Activated T-helper 1 cell treated with anti-CD3 and anti-CD28 coated beads, Interleukin-12 subunit alpha, Interleukin-12 subunit beta, Interleukin-2, Interleukin-4 antibody, amounts not matched to agents 30 ng/mL and 10 ng/mL and 1 ng/mL, durations not matched to agents 14 hours and 24 hours and 36 hours (primary cell): Measurements from ENCODE around the gene SLC19A1. TPM values are rescaled to one million over a fixed set of nuclear protein-coding genes. Genes with fewer than 3 reads are reported as not detected.
A peak's percentile ranks its signal among the peaks of the same experiment; 100 is the strongest.
"Not testable (repeated sequence)": the region's sequence is repeated elsewhere in the genome, so short reads cannot be mapped to it uniquely, and the experiment has no call there.

Experiments
- DNase-seq: peaks from one replicate; pipeline ENCODE4 v3.0.0; 2021; ENCODE audit warnings: low spot score
- H3K27ac Mint-ChIP-seq: one replicate; pipeline ENCODE4 v1.8.0; 2021; ENCODE audit warnings: mild to moderate bottlenecking, mixed read lengths
- H3K27me3 Mint-ChIP-seq: one replicate; pipeline ENCODE4 v1.8.0; 2022; ENCODE audit warnings: mild to moderate bottlenecking, moderate library complexity, mixed read lengths; ENCODE audit not compliant: insufficient read depth
- H3K36me3 Mint-ChIP-seq: one replicate; pipeline ENCODE4 v1.8.0; 2021; ENCODE audit warnings: low read depth, mixed read lengths
- H3K4me1 Mint-ChIP-seq: one replicate; pipeline ENCODE4 v1.8.0; 2021; ENCODE audit warnings: low read depth, mixed read lengths
- H3K4me3 Mint-ChIP-seq: one replicate; pipeline ENCODE4 v1.8.0; 2021; ENCODE audit warnings: mild to moderate bottlenecking, moderate library complexity, mixed read lengths
- H3K9me3 Mint-ChIP-seq: one replicate; pipeline ENCODE4 v1.8.0; 2021; ENCODE audit warnings: mixed read lengths
- intact Hi-C: fragments of 100-400 bp; cut with micrococcal nuclease; formaldehyde crosslinking; loops from one replicate; pipeline ENCODE4 v1.15.1; 2024
- total RNA-seq: library from RNA; stranded (reverse); gene quantifications from 2 replicates; pipeline ENCODE4 v1.2.3, GENCODE V29; 2022

The SLC19A1 gene
- total RNA-seq, 1 donor from 2014 or later: 105 TPM

DNA sequence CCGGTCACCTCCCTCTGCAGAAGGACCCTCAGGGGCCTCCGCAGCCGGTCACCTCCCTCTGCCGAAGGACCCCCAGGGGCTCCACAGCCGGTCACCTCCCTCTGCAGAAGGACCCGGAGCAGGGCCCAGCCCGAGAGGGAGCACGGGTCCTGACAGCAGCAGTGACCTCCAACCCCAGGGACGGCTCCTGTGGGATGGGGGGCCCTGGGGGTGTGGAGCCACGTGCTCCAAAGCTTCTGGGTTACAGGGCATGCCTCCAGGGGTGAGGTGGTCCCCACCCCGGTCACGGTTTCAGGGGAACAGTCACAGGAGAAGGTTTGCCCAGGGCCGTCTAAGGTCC lies 40.3 kb downstream of the SLC19A1 start:
- Mint-ChIP-seq H3K27ac (no peak overlapping the region), H3K9me3 (peaks cover 6% of the 10 kb centered on the region), H3K4me1 (peaks cover 7% of the 10 kb centered on the region), H3K27me3 (no peaks in the 10 kb centered on the region), H3K36me3 (peaks cover 2% of the 10 kb centered on the region), H3K4me3 (no peak overlapping the region)
- DNase-seq: no peak
- intact Hi-C loops: no loop called here

GRCh38 chr21:45501081-45502005 lies 40.9 kb downstream of the SLC19A1 start:
- intact Hi-C loops: not testable (repeated sequence)

GRCh38 chr21:45499970-45500577 lies 42.2 kb downstream of the SLC19A1 start:
- H3K4me3 Mint-ChIP-seq: no peak overlapping the region
- H3K27ac Mint-ChIP-seq: peak overlapping the region; percentile 35
- intact Hi-C loops: no loop called here
- peaks cover 6% of the 10 kb centered on the region for H3K9me3 Mint-ChIP-seq
- peaks cover 2% of the 10 kb centered on the region for H3K36me3 Mint-ChIP-seq
- H3K4me1 Mint-ChIP-seq: peaks cover 7% of the 10 kb centered on the region
- no peak for DNase-seq
- H3K27me3 Mint-ChIP-seq: no peaks in the 10 kb centered on the region

More at GRCh38 chr21:45501081-45502005, 40.9 kb downstream of the SLC19A1 start:
- not testable (repeated sequence) for H3K4me1 Mint-ChIP-seq, H3K9me3 Mint-ChIP-seq, H3K27ac Mint-ChIP-seq, H3K4me3 Mint-ChIP-seq, H3K27me3 Mint-ChIP-seq, DNase-seq, H3K36me3 Mint-ChIP-seq

DNA sequence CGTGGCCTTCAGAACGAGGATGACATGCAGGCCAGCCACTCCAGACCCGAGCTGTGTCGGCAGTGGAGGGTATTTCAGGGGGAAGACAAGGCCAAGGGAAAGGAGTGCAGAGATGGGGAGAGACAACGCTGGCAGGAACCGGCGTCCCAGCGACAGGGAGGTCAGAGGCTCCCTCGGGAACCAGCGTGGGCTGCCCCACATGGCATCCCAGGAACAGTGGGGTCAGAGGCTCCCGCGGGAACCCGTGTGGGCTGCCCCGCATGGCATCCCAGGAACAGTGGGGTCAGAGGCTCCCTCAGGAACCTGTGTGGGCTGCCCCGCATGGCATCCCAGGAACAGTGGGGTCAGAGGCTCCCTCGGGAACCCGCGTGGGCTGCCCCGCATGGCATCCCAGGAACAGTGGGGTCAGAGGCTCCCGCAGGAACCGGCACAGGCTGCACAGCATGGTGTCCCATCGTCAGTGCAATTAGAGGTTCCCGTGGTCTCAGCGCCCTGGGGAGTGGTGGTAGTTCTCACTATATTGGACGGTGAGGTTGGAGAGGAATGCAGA lies 43.0 kb downstream of the SLC19A1 start:
- H3K27me3 Mint-ChIP-seq: no peaks in the 10 kb centered on the region
- H3K4me3 Mint-ChIP-seq: no peak overlapping the region
- peak overlapping the region; percentile 35 for H3K27ac Mint-ChIP-seq
- intact Hi-C loops: no loop called here
- H3K36me3 Mint-ChIP-seq: peaks cover 2% of the 10 kb centered on the region
- H3K9me3 Mint-ChIP-seq: peaks cover 6% of the 10 kb centered on the region
- H3K4me1 Mint-ChIP-seq: peaks cover 7% of the 10 kb centered on the region
- no peak for DNase-seq

DNA sequence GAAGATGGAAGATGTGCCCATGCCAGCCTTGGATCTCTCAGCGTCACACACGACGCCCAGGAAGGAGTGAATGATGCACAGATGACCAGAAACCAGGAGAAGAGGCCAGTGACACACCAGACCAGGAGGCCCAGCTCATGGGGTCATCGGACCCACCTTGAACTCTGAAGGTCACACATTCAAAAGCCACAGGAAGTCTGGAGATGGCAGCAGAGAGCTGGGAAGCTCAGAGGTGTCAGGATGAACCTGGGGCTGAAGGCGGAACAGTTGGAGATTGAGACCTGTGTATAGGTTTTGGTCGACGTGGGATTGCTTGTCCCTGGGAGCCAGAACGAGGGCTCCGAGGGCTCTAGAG lies 43.6 kb downstream of the SLC19A1 start:
- Mint-ChIP-seq H3K36me3 (peaks cover 2% of the 10 kb centered on the region), H3K9me3 (peaks cover 6% of the 10 kb centered on the region), H3K27ac (no peak overlapping the region), H3K27me3 (no peaks in the 10 kb centered on the region), H3K4me3 (no peak overlapping the region), H3K4me1 (peaks cover 7% of the 10 kb centered on the region)
- no peak for DNase-seq
- intact Hi-C loops: no loop called here

DNA sequence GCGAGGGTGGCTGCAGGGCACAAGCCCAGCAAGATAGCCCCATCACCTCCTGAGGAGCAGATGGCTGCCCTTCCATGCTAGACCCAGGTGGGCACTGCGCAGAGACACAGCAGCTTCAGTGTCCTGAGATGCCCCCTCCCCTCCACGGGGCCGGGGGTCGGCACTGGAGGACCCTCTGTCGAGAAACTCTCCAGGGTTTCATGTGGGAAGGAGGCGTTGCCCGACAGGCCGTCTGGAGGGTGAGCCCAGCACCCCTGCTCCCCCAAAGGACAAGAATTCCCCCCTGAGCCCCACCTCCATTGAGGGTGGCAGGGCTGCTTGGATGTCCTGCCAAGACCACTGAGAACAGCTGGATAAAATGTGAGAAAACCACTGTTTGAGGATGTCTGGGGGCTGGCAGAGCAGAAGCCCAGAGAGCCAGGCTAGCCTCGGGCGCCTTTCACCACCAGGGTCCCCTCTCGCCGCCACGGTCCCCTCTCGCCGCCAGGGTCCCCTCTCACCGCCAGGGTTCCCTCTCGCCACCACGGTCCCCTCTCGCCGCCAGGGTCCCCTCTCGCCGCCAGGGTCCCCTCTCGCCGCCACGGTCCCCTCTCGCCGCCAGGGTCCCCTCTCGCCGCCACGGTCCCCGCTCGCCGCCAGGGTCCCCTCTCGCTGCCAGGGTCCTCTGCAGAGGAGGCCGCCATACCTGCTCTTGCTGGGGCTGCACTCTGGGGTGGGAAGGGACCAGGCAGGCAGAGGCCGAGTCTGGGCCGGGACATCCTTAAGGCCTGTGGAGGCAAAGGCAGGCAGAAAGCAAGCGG lies 44.2 kb downstream of the SLC19A1 start:
- H3K27me3 Mint-ChIP-seq: no peaks in the 10 kb centered on the region
- H3K4me3 Mint-ChIP-seq: no peak overlapping the region
- intact Hi-C loops: no loop called here
- H3K4me1 Mint-ChIP-seq: peaks cover 7% of the 10 kb centered on the region
- peaks cover 2% of the 10 kb centered on the region for H3K36me3 Mint-ChIP-seq
- no peak for DNase-seq
- H3K9me3 Mint-ChIP-seq: peaks cover 6% of the 10 kb centered on the region
- H3K27ac Mint-ChIP-seq: no peak overlapping the region

DNA sequence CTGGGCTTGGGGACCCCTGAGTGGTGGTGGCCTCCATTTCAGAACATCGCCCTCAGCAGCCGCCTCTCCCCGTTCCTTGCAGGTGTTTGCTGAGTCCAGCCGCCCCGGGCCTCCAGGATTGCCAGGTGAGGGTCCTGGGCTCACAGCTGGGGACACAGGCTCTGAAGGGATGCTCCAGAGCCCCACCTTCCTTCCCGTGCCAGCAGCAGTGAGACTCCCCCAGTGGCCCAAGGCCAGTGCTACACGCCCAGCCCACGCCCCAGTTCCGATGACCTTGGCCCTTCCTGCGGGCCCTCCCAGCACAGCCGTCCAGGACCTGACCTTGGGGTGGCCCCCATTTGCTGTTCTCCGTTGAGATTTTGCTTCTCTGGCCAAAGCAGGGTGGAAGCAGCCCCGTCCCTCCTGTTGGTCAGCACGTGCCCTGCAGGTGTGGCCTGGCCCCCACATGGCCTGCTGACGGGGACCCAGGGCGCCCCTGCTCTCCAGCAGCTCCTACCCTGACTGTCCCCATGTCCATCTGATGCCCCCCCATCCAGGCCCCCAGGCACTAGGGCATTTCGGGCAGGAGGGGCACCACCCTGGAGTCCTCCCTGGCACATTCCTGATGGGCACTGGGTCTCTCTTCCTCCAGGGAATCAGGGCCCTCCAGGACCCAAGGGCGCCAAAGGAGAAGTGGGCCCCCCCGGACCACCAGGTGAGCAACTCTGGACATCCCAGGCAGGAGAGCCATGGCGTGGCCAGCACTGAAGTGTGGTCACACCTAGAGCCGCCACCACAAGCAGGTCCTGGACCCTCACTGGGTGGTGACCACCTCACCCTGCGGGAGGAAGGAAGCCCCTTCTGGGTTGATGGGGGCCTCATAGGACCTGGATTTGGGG lies 45.0 kb downstream of the SLC19A1 start:
- H3K36me3 Mint-ChIP-seq: peaks cover 2% of the 10 kb centered on the region
- no peak overlapping the region for H3K4me3 Mint-ChIP-seq

DNA sequence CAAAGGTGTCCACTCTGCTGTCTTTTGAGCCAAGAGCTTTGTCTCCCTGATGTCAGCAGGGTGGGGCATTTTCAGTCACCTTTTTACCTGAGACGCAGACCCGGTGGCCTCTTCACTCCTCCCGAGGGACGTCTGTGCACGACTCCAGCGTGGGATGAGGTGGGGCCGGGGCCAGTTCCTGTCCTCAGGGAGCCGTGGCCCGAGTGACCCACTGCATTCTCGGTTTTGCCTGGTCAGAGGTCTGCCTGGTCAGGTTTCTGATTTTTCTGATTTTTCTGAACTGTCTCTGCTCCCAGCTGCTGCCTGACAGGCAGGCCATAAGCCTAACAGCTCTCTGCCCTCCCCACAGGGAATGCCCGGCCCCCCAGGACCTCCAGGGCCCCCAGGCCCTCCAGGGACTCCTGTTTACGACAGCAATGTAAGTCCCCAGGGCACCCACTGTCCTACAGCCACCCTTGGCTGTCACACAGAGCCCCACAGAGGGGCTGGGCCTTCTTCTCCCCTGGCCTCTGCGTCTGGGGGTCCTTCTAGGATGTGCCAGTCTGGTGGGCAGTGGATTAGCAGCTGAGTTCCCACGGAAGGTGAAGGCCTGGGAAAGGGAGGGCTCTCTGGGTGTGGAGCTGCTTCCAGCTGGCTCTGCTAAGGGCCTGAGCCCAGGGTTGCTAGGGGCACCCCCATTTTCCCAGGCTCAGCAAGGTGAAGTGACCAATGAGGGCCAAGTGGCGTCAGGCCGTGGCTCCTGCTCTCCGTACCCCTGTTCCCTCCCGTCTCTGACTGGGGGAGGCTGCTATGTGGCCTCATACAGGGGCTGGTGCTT lies 45.9 kb downstream of the SLC19A1 start:
- H3K27me3 Mint-ChIP-seq: no peaks in the 10 kb centered on the region
- intact Hi-C loops: no loop called here
- no peak overlapping the region for H3K27ac Mint-ChIP-seq
- no peak overlapping the region for H3K4me3 Mint-ChIP-seq
- peaks cover 6% of the 10 kb centered on the region for H3K9me3 Mint-ChIP-seq
- peaks cover 2% of the 10 kb centered on the region for H3K36me3 Mint-ChIP-seq
- DNase-seq: no peak
- H3K4me1 Mint-ChIP-seq: peaks cover 7% of the 10 kb centered on the region

More for the DNA sequence above, 45.0 kb downstream of the SLC19A1 start:
- H3K27me3 Mint-ChIP-seq: no peaks in the 10 kb centered on the region
- intact Hi-C loops: no loop called here
- peaks cover 7% of the 10 kb centered on the region for H3K4me1 Mint-ChIP-seq
- DNase-seq: no peak
- no peak overlapping the region for H3K27ac Mint-ChIP-seq
- peaks cover 6% of the 10 kb centered on the region for H3K9me3 Mint-ChIP-seq

DNA sequence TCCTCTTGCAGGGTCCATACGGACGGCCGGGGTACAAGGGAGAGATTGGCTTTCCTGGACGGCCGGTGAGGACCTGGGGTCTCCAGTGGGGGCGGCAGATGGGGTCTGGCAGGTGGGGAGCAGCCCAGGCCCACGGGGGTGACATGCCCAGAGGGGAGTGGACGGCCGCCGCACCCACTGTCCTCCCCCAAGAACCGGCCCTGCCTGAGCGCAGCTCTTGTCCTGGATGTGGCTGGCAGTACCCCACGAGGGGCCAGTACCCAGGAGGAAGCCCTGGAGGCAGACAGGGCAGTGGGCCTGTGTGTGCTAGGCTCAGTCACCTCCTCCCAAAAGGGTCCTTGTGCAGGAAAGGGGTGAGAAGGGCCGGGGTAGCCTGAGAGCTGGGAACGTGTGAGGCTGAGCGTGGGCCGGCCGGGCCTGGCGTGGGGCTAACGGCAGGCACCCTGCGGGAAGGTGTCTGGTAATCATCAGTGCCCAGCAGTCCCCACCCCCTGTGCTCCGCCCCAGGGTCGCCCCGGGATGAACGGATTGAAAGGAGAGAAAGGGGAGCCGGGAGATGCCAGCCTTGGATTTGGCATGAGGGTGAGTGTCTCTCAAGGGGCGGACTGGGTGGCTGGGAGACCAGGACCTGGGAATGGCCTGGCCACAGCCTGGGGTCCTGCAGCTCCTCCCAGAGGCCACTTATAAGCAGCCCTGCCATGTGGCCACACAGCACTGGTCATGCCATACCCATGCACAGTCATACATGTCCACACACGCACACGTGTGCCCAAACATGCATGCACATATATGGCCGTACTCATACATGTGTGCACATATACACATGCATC lies 47.2 kb downstream of the SLC19A1 start:
- Mint-ChIP-seq H3K4me1 (peaks cover 7% of the 10 kb centered on the region), H3K27me3 (no peaks in the 10 kb centered on the region), H3K36me3 (peaks cover 2% of the 10 kb centered on the region), H3K9me3 (peaks cover 6% of the 10 kb centered on the region), H3K4me3 (no peak overlapping the region), H3K27ac (no peak overlapping the region)
- no peak for DNase-seq
- intact Hi-C loops: no loop called here

- Mint-ChIP-seq H3K27ac (no peak overlapping the region), H3K9me3 (no peaks in the 10 kb centered on the region), H3K4me1 (no peaks in the 10 kb centered on the region), H3K4me3 (no peak overlapping the region), H3K27me3 (no peaks in the 10 kb centered on the region), H3K36me3 (no peaks in the 10 kb centered on the region)
- intact Hi-C loops: no loop called here
- no peak for DNase-seq
Observed at GRCh38 chr21:45494135-45494850, 47.9 kb downstream of the SLC19A1 start.
